ENCODE measurements around the gene NDST3.

NDST3 gene

DNA sequence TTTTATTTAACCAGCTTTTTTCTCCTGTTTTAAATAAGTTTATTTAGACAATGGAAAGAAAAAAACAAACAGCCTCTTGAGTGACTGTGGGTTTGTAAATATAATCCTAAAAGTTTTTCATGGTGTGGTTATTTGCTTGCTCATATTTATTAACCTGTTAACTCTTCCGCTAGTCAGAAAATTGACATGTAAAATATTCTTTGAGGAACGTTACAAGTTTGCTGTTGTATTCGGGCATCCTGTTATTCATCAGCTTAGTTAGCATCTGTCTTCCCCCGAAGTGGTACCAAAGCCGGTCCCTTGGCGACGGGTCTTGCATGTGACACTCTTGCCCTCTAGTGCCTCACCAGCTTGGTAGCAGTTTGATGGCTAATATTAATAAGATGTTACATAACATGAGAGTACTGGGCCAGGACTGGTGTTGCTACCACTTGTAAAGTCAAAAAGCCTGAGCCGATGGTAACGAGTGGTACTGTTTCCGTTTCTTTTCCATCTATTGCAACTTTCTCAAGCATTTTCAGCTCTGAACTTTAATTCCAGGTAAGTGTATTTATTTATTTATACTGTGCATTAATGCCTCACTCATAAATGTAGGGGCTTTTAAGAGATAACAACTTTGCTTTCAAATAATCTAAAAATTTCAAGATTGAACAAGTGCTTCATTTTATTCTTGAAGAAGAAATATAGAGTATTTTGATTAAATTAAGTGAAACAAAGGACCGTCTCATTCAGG, at the start of gene NDST3:
Gene NDST3 (plus strand): TSS at position 434 of the 733 bp plus-strand sequence. CDS start 19,425 bp downstream, outside the sequence.
- DNase-seq (ENCODE audit: low spot score) = peak; percentile 5
- peaks cover 46% of the 10 kb centered on the region for H3K27me3 Mint-ChIP-seq (ENCODE audit: low read depth)
- H3K27ac Mint-ChIP-seq = no peak within 1 kb of the TSS
- H3K36me3 Mint-ChIP-seq (ENCODE audit: low read depth) = no peaks in the 10 kb centered on the region
- no peaks in the 10 kb centered on the region for H3K9me3 Mint-ChIP-seq
- peaks cover 6% of the 10 kb centered on the region for H3K4me1 Mint-ChIP-seq (ENCODE audit: low read depth)
- H3K4me3 Mint-ChIP-seq = peak within 1 kb of the TSS; percentile 60

DNA sequence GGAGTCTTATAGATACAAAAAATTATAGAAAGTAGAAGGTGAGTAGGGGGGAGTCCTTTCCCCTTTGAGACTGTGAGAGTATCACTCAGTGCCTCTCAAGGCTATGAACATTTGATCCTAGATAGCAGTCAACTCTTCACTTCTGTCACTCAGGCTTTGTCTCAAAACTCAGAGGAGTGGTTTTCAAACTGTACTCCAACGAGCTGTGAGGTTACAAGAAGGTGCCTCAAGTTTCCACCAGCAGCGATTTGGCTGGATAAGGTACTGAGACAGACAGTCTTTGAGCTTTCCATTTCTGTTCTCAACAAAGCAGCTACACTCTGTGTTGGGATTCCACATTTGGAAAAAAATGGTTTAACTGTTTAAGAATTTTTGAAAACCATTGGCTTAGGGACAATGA, 48.0 kb upstream of the NDST3 start:
- Mint-ChIP-seq H3K9me3 (no peaks in the 10 kb centered on the region), H3K4me1 (ENCODE audit: low read depth) (peaks cover 3% of the 10 kb centered on the region), H3K4me3 (no peak overlapping the region), H3K27me3 (ENCODE audit: low read depth) (no peaks in the 10 kb centered on the region), H3K36me3 (ENCODE audit: low read depth) (no peaks in the 10 kb centered on the region), H3K27ac (no peak overlapping the region)
- no peak for DNase-seq (ENCODE audit: low spot score)

DNA sequence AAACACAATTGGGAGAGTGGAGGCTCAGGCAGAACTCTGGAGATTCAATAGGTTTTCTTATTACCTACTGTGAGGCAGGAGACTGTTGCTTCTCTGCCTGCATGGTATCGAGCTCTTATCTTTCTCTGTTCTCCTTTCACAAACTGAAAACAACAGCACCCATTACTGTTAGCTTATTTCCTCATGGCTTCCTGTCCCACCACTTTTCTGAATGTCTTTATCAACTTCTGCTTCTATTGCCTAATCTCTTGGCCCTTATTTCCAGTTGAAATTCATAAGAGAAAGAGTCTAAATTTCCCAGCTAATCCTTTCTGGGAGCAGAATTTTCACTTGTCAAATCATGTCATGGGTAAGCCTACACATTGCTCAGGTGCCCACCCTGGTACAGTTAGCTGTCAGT, 46.8 kb upstream of the NDST3 start:
- peaks cover 3% of the 10 kb centered on the region for H3K4me1 Mint-ChIP-seq (ENCODE audit: low read depth)
- no peaks in the 10 kb centered on the region for H3K9me3 Mint-ChIP-seq
- H3K27me3 Mint-ChIP-seq (ENCODE audit: low read depth) = no peaks in the 10 kb centered on the region
- H3K4me3 Mint-ChIP-seq = no peak overlapping the region
- H3K27ac Mint-ChIP-seq = no peak overlapping the region
- no peaks in the 10 kb centered on the region for H3K36me3 Mint-ChIP-seq (ENCODE audit: low read depth)
- no peak for DNase-seq (ENCODE audit: low spot score)

GRCh38 chr4:117996891-117997290, 37.4 kb upstream of the NDST3 start:
- no peaks in the 10 kb centered on the region for H3K9me3 Mint-ChIP-seq
- no peaks in the 10 kb centered on the region for H3K36me3 Mint-ChIP-seq (ENCODE audit: low read depth)

GRCh38 chr4:118004088-118004487, 30.2 kb upstream of the NDST3 start:
- Mint-ChIP-seq H3K4me1 (ENCODE audit: low read depth) (no peaks in the 10 kb centered on the region), H3K27me3 (ENCODE audit: low read depth) (no peaks in the 10 kb centered on the region), H3K27ac (no peak overlapping the region), H3K9me3 (no peaks in the 10 kb centered on the region), H3K36me3 (ENCODE audit: low read depth) (no peaks in the 10 kb centered on the region), H3K4me3 (no peak overlapping the region)
- DNase-seq (ENCODE audit: low spot score) = no peak

More at GRCh38 chr4:117996891-117997290, 37.4 kb upstream of the NDST3 start:
- H3K27me3 Mint-ChIP-seq (ENCODE audit: low read depth) = no peaks in the 10 kb centered on the region
- H3K27ac Mint-ChIP-seq = no peak overlapping the region
- no peak for DNase-seq (ENCODE audit: low spot score)
- no peaks in the 10 kb centered on the region for H3K4me1 Mint-ChIP-seq (ENCODE audit: low read depth)
- no peak overlapping the region for H3K4me3 Mint-ChIP-seq

DNA sequence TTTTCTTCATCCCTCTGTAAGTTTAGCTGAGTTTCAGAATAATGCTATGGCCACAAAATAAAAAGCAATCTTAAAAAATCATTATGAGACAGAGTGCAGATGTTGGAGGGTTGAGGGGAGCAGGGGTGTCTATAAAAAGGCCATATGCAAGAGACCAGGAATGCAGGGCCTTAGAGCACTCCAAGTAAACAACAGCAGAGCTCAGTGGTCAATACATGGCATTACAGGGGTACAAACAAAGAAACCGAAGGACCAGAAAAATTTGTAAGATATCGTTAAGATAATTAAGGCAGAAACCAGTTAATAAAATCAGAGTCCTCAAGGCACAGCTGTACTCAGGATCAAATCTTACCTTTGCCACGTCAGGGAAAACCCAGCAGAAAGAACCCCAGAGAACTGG, 28.4 kb upstream of the NDST3 start:
- Mint-ChIP-seq H3K4me3 (no peak overlapping the region), H3K27me3 (ENCODE audit: low read depth) (no peaks in the 10 kb centered on the region), H3K36me3 (ENCODE audit: low read depth) (no peaks in the 10 kb centered on the region), H3K4me1 (ENCODE audit: low read depth) (no peaks in the 10 kb centered on the region), H3K9me3 (no peaks in the 10 kb centered on the region), H3K27ac (no peak overlapping the region)
- no peak for DNase-seq (ENCODE audit: low spot score)

DNA sequence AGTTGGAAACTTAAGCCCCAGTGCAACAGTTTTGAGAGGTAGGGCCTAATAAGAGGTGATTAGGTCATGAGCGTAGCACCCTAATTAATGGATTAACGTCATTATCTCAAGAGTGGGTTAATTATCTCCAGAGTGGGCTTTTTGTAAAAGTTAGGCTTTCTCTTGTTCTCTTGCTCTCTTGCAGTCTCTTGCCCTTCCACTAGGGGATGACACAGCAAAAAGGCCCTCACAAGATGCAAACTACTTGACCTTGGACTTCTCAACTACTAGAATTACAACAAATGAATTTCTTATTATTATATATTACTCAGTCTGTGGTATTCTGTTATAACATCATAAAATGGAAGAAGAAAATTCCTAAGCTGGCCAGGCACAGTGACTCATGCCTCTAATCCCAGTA, 22.1 kb upstream of the NDST3 start:
- H3K4me1 Mint-ChIP-seq (ENCODE audit: low read depth) = no peaks in the 10 kb centered on the region
- H3K27ac Mint-ChIP-seq = no peak overlapping the region
- H3K27me3 Mint-ChIP-seq (ENCODE audit: low read depth) = no peaks in the 10 kb centered on the region
- DNase-seq (ENCODE audit: low spot score) = no peak
- H3K36me3 Mint-ChIP-seq (ENCODE audit: low read depth) = no peaks in the 10 kb centered on the region
- H3K4me3 Mint-ChIP-seq = no peak overlapping the region
- no peaks in the 10 kb centered on the region for H3K9me3 Mint-ChIP-seq

GRCh38 chr4:118014831-118015230, 19.5 kb upstream of the NDST3 start:
- no peak for DNase-seq (ENCODE audit: low spot score)
- H3K27me3 Mint-ChIP-seq (ENCODE audit: low read depth) = no peaks in the 10 kb centered on the region
- no peaks in the 10 kb centered on the region for H3K36me3 Mint-ChIP-seq (ENCODE audit: low read depth)
- no peaks in the 10 kb centered on the region for H3K9me3 Mint-ChIP-seq
- no peaks in the 10 kb centered on the region for H3K4me1 Mint-ChIP-seq (ENCODE audit: low read depth)
- no peak overlapping the region for H3K27ac Mint-ChIP-seq
- no peak overlapping the region for H3K4me3 Mint-ChIP-seq

DNA sequence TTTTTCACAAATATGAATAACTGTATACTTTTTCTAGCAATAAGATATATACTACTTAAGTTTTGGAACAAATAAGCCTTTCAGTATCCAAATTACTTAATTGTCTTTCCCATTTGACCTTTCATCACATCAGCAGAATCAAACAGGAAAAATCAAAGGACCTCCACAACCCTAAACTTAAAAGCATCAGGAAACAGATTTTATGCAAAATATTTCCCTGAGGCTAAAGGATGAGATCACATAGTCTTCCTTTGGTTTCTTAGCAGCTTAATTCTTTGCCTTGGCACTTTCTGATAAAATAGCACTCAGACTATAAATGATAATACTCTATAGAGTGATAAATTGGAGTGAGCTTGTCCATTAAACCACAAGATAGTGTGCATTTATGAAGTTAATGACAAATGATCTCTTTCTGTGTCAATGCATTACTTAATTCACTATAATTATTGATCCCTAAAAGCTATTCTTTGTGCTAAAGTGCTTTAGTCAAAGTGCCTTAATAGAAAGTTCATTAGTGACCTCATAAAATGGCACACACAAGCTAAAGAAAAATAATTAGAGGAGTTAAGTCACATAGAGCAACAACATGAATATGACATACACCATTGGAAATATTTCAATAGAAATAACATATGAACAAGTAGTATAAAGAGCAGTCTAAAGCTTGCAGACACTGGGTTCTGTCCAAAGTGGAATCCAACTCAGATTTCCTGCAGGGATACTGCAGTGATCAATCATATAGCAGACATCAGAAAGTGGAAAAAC, 15.7 kb upstream of the NDST3 start:
- Mint-ChIP-seq H3K4me1 (ENCODE audit: low read depth) (no peaks in the 10 kb centered on the region), H3K27ac (no peak overlapping the region), H3K27me3 (ENCODE audit: low read depth) (no peaks in the 10 kb centered on the region), H3K36me3 (ENCODE audit: low read depth) (no peaks in the 10 kb centered on the region), H3K9me3 (no peaks in the 10 kb centered on the region), H3K4me3 (no peak overlapping the region)
- no peak for DNase-seq (ENCODE audit: low spot score)

DNA sequence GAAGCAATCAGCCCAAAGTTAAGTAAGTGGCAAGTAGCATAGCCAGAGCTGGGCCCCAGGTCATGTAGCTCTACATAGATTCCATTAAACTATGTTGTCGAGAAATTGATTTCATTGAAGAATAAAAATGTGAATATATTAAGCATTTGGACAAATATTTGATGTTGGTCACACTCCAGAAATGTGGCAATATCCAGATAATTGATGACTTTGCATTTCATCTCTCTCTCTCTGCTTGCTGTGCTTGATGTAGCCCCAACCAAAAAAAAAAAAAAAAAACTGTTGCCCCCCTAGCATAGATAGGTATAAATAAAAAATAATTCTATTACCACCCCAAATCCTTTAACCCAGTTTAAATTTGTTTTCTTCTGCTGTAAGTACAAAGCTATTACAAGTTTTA, 7.5 kb upstream of the NDST3 start:
- H3K4me3 Mint-ChIP-seq = no peak overlapping the region
- H3K36me3 Mint-ChIP-seq (ENCODE audit: low read depth) = no peaks in the 10 kb centered on the region
- no peak overlapping the region for H3K27ac Mint-ChIP-seq

GRCh38 chr4:118029224-118029623, 5.1 kb upstream of the NDST3 start:
- peaks cover 42% of the 10 kb centered on the region for H3K27me3 Mint-ChIP-seq (ENCODE audit: low read depth)
- no peak overlapping the region for H3K27ac Mint-ChIP-seq

More for the DNA sequence above, 7.5 kb upstream of the NDST3 start:
- no peak for DNase-seq (ENCODE audit: low spot score)
- Mint-ChIP-seq H3K27me3 (ENCODE audit: low read depth) (peaks cover 24% of the 10 kb centered on the region), H3K4me1 (ENCODE audit: low read depth) (no peaks in the 10 kb centered on the region), H3K9me3 (no peaks in the 10 kb centered on the region)

GRCh38 chr4:118032691-118033090, 1.6 kb upstream of the NDST3 start:
- peaks cover 48% of the 10 kb centered on the region for H3K27me3 Mint-ChIP-seq (ENCODE audit: low read depth)
- H3K36me3 Mint-ChIP-seq (ENCODE audit: low read depth) = no peaks in the 10 kb centered on the region
- no peak for DNase-seq (ENCODE audit: low spot score)
- H3K9me3 Mint-ChIP-seq = no peaks in the 10 kb centered on the region
- H3K27ac Mint-ChIP-seq = no peak overlapping the region
- peaks cover 6% of the 10 kb centered on the region for H3K4me1 Mint-ChIP-seq (ENCODE audit: low read depth)
- H3K4me3 Mint-ChIP-seq = peak overlapping the region; percentile 43

More at GRCh38 chr4:118029224-118029623, 5.1 kb upstream of the NDST3 start:
- peaks cover 4% of the 10 kb centered on the region for H3K4me1 Mint-ChIP-seq (ENCODE audit: low read depth)
- no peaks in the 10 kb centered on the region for H3K9me3 Mint-ChIP-seq
- H3K36me3 Mint-ChIP-seq (ENCODE audit: low read depth) = no peaks in the 10 kb centered on the region
- no peak for DNase-seq (ENCODE audit: low spot score)
- H3K4me3 Mint-ChIP-seq = no peak overlapping the region

DNA sequence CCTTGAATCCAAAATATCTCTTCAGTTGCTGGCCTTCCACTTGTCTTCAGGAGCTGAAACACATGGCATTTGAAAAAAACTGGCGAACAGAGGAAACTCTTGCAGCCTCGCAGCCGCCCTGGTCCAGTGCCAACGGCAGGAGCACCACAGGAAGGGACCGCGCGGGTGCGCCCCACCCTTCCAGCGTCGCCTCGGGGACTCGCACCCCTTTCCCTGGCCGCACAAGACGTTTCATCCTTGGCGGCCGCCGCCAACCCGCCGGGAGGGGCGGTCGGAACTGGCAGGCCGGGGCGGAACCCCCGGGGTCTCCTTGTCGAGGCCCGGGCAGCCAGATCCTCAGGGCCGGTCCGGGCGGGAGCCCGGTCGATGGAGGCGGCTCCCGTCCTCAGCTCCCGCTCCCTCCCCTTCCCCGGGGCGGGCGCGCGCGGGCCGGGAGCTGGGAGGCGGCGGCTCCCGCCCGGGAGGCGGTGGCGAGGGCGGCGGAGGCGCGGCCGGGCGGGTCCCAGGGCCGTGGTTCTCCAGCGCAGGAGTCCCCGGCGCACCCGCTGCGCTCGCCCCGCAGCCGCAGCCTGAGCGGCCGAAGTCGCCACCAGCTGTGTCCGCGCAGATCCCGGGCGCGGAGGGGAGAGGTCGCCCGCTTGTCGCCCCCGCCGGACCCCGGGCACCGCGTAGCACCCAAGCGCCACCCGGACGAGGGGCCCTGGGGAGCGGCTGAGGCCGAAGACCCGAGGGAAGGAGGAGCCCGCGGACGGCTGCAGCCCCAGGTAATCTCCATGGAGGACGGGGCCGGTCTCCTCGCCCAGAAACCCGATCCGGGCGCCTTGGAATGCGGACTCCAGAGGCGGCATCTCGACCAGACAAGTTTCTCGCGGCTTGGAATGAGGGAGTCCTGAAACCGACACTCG, 886 bp upstream of the NDST3 start:
- peak overlapping the region; percentile 60 for H3K4me3 Mint-ChIP-seq
- peaks cover 47% of the 10 kb centered on the region for H3K27me3 Mint-ChIP-seq (ENCODE audit: low read depth)
- no peaks in the 10 kb centered on the region for H3K9me3 Mint-ChIP-seq
- H3K4me1 Mint-ChIP-seq (ENCODE audit: low read depth) = peaks cover 6% of the 10 kb centered on the region
- DNase-seq (ENCODE audit: low spot score) = peak; percentile 4
- H3K27ac Mint-ChIP-seq = no peak overlapping the region
- H3K36me3 Mint-ChIP-seq (ENCODE audit: low read depth) = no peaks in the 10 kb centered on the region

GRCh38 chr4:118035309-118035708, 1.0 kb downstream of the NDST3 start:
- Mint-ChIP-seq H3K4me1 (ENCODE audit: low read depth) (peaks cover 6% of the 10 kb centered on the region), H3K9me3 (no peaks in the 10 kb centered on the region), H3K36me3 (ENCODE audit: low read depth) (no peaks in the 10 kb centered on the region), H3K4me3 (no peak overlapping the region), H3K27ac (no peak overlapping the region), H3K27me3 (ENCODE audit: low read depth) (peaks cover 44% of the 10 kb centered on the region)
- no peak for DNase-seq (ENCODE audit: low spot score)

Measured in T-helper 2 cell treated with Interferon-gamma antibody and Interleukin-4, amounts not matched to agents 5 μg/mL and 100 μg/mL, for 36 hours (primary cell).